PFSK-1 (cell line): ENCODE data around the gene ALDH6A1.

ENCODE experiments used
- POLR2AphosphoS5 ChIP-seq: IDR thresholded peaks from 2 replicates; pipeline ENCODE4 v1.6.1; 2012; ENCODE audit warnings: low read depth, mild to moderate bottlenecking, control low read depth, low read length, moderate library complexity
- REST ChIP-seq, 2 experiments: IDR thresholded peaks; 2 replicates each; pipeline versions ENCODE4 v1.6.1 to v1.8.0; 2011 to 2012; ENCODE audit warnings: low read depth in 2 of 2, low read length in 2 of 2, control low read depth in 1 of 2, inconsistent platforms in 1 of 2, mild to moderate bottlenecking in 1 of 2, moderate library complexity in 1 of 2; ENCODE audit not compliant: insufficient read depth in 1 of 2
- TAF1 ChIP-seq: IDR thresholded peaks from 2 replicates; pipeline ENCODE4 v1.6.1; 2012; ENCODE audit warnings: low read length, control low read depth, borderline replicate concordance; ENCODE audit not compliant: insufficient read depth

GRCh38 chr14:74049876-74050495 is 34.3 kb downstream of the ALDH6A1 start:
- TF ChIP-seq POLR2AphosphoS5: no peak
- TF ChIP-seq REST (IDR thresholded peaks at IDR 0.05; ENCODE audit: insufficient read depth in 1 of 2, low read depth in 2 of 2, low read length in 2 of 2): no peak
- TF ChIP-seq TAF1: no peak
